SK-N-MC (cell line): ENCODE measurements around the gene SPINK9.

ENCODE experiments used
- EZH2 ChIP-seq: fragments of 200-600 bp; sonication (generic); IDR thresholded peaks from one replicate; pipeline ENCODE4 v1.6.1; 2017; ENCODE audit warnings: antibody characterized with exemption
- POLR2AphosphoS5 ChIP-seq: IDR thresholded peaks from 2 replicates; pipeline ENCODE4 v1.6.1; 2012; ENCODE audit warnings: mild to moderate bottlenecking, low read depth, low read length, borderline replicate concordance

GRCh38 chr5:148311484-148311883, 23.9 kb upstream of the SPINK9 start:
- TF ChIP-seq POLR2AphosphoS5 = no peak
- TF ChIP-seq EZH2 = no peak
